ENCODE results near the gene MATR3.

Gene MATR3

GRCh38 chr5:139364466-139364865 lies 70.9 kb downstream of the MATR3 start:
- POLR2A ChIA-PET: interaction anchor here (1.3 kb wide), 1 partner anchor 22 kb away, joined by 3 read pairs; the partner anchor contains the start of gene PAIP2
- DNase-seq (ENCODE audit: extremely low spot score): no peak
- no peak for TF ChIP-seq SUZ12 (IDR thresholded peaks at IDR 0.05)
- CTCF ChIA-PET: no interaction called here

GRCh38 chr5:139368613-139369012 lies 75.1 kb downstream of the MATR3 start:
- TF ChIP-seq ARNT (IDR thresholded peaks at IDR 0.05): no peak
- no peak for TF ChIP-seq NFRKB (IDR thresholded peaks at IDR 0.05)
- no peak for TF ChIP-seq SUZ12 (IDR thresholded peaks at IDR 0.05)
- no peak for TF ChIP-seq FOXK2 (IDR thresholded peaks at IDR 0.05)
- no peak for TF ChIP-seq L3MBTL2 (conservative IDR thresholded peaks at IDR 0.05)
- TF ChIP-seq PKNOX1 (IDR thresholded peaks at IDR 0.05): no peak
- TF ChIP-seq FOXA1 (IDR thresholded peaks at IDR 0.05): no peak
- TF ChIP-seq HDGF (IDR thresholded peaks at IDR 0.05; ENCODE audit: borderline replicate concordance): no peak
- TF ChIP-seq TARDBP (IDR thresholded peaks at IDR 0.05): no peak
- no peak for TF ChIP-seq ZNF384 (IDR thresholded peaks at IDR 0.05)
- TF ChIP-seq SP1 (IDR thresholded peaks at IDR 0.05): no peak
- TF ChIP-seq FOXM1 (IDR thresholded peaks at IDR 0.05; ENCODE audit: borderline replicate concordance): no peak
- TF ChIP-seq LEF1 (IDR thresholded peaks at IDR 0.05; ENCODE audit: borderline replicate concordance): no peak
- TF ChIP-seq ELF4 (IDR thresholded peaks at IDR 0.05): no peak
- no peak for TF ChIP-seq BHLHE40 (IDR thresholded peaks at IDR 0.05; ENCODE audit: borderline replicate concordance)
- TF ChIP-seq CTBP1 (IDR thresholded peaks at IDR 0.05; ENCODE audit: borderline replicate concordance): no peak
- ChIA-PET POLR2A (no interaction called here), CTCF (interaction anchor here (0.6 to 0.7 kb wide), 3 partner anchors 96 to 1128 kb away, joined by 3 to 4 read pairs (median 3); no protein-coding TSS in a partner anchor)
- no peak for DNase-seq (ENCODE audit: extremely low spot score)

GRCh38 chr5:139369181-139369580 lies 75.6 kb downstream of the MATR3 start:
- no peak for TF ChIP-seq NFRKB (IDR thresholded peaks at IDR 0.05)
- no peak for TF ChIP-seq LEF1 (IDR thresholded peaks at IDR 0.05; ENCODE audit: borderline replicate concordance)
- no peak for TF ChIP-seq FOXK2 (IDR thresholded peaks at IDR 0.05)
- no peak for TF ChIP-seq L3MBTL2 (conservative IDR thresholded peaks at IDR 0.05)
- no peak for TF ChIP-seq ZNF384 (IDR thresholded peaks at IDR 0.05)
- TF ChIP-seq ARNT (IDR thresholded peaks at IDR 0.05): no peak
- TF ChIP-seq PKNOX1 (IDR thresholded peaks at IDR 0.05): no peak
- TF ChIP-seq SUZ12 (IDR thresholded peaks at IDR 0.05): no peak
- no peak for TF ChIP-seq TARDBP (IDR thresholded peaks at IDR 0.05)
- no peak for TF ChIP-seq SP1 (IDR thresholded peaks at IDR 0.05)
- TF ChIP-seq ELF4 (IDR thresholded peaks at IDR 0.05): no peak
- no peak for TF ChIP-seq BHLHE40 (IDR thresholded peaks at IDR 0.05; ENCODE audit: borderline replicate concordance)
- TF ChIP-seq CTBP1 (IDR thresholded peaks at IDR 0.05; ENCODE audit: borderline replicate concordance): no peak
- no peak for TF ChIP-seq HDGF (IDR thresholded peaks at IDR 0.05; ENCODE audit: borderline replicate concordance)
- no peak for TF ChIP-seq FOXM1 (IDR thresholded peaks at IDR 0.05; ENCODE audit: borderline replicate concordance)
- TF ChIP-seq FOXA1 (IDR thresholded peaks at IDR 0.05): no peak
- CTCF ChIA-PET: interaction anchor here (0.6 kb wide), 1 partner anchor 53 kb away, joined by 3 read pairs; no protein-coding TSS in a partner anchor
- DNase-seq (ENCODE audit: extremely low spot score): no peak
- POLR2A ChIA-PET: no interaction called here

GRCh38 chr5:139371482-139372435 lies 78.2 kb downstream of the MATR3 start:
- TF ChIP-seq LEF1 (IDR thresholded peaks at IDR 0.05; ENCODE audit: borderline replicate concordance) (no peak), L3MBTL2 (conservative IDR thresholded peaks at IDR 0.05) (no peak), HDGF (IDR thresholded peaks at IDR 0.05; ENCODE audit: borderline replicate concordance) (no peak), FOXK2 (IDR thresholded peaks at IDR 0.05) (no peak), SP1 (IDR thresholded peaks at IDR 0.05) (no peak), ELF4 (IDR thresholded peaks at IDR 0.05) (no peak), FOXM1 (IDR thresholded peaks at IDR 0.05; ENCODE audit: borderline replicate concordance) (no peak), BHLHE40 (IDR thresholded peaks at IDR 0.05; ENCODE audit: borderline replicate concordance) (no peak), NFRKB (IDR thresholded peaks at IDR 0.05) (no peak), TARDBP (IDR thresholded peaks at IDR 0.05) (no peak), ARNT (IDR thresholded peaks at IDR 0.05) (no peak), SUZ12 (IDR thresholded peaks at IDR 0.05) (no peak), FOXA1 (IDR thresholded peaks at IDR 0.05) (no peak), CTBP1 (IDR thresholded peaks at IDR 0.05; ENCODE audit: borderline replicate concordance) (no peak), PKNOX1 (IDR thresholded peaks at IDR 0.05) (no peak), ZNF384 (IDR thresholded peaks at IDR 0.05) (no peak)
- DNase-seq (ENCODE audit: extremely low spot score): no peak
- POLR2A ChIA-PET: no interaction called here
- CTCF ChIA-PET: interaction anchor here (0.5 kb wide), 1 partner anchor 405 kb away, joined by 4 read pairs; no protein-coding TSS in a partner anchor

- CTCF ChIA-PET: no interaction called here
- TF ChIP-seq ZNF384 (IDR thresholded peaks at IDR 0.05) (no peak), L3MBTL2 (conservative IDR thresholded peaks at IDR 0.05) (no peak), FOXA1 (IDR thresholded peaks at IDR 0.05) (no peak), HDGF (IDR thresholded peaks at IDR 0.05; ENCODE audit: borderline replicate concordance) (no peak), FOXK2 (IDR thresholded peaks at IDR 0.05) (no peak), NFRKB (IDR thresholded peaks at IDR 0.05) (no peak), CTBP1 (IDR thresholded peaks at IDR 0.05; ENCODE audit: borderline replicate concordance) (no peak), LEF1 (IDR thresholded peaks at IDR 0.05; ENCODE audit: borderline replicate concordance) (no peak), SUZ12 (IDR thresholded peaks at IDR 0.05) (no peak), BHLHE40 (IDR thresholded peaks at IDR 0.05; ENCODE audit: borderline replicate concordance) (no peak), FOXM1 (IDR thresholded peaks at IDR 0.05; ENCODE audit: borderline replicate concordance) (no peak), ARNT (IDR thresholded peaks at IDR 0.05) (no peak), TARDBP (IDR thresholded peaks at IDR 0.05) (no peak), PKNOX1 (IDR thresholded peaks at IDR 0.05) (no peak), ELF4 (IDR thresholded peaks at IDR 0.05) (no peak), SP1 (IDR thresholded peaks at IDR 0.05) (no peak)
- no peak for DNase-seq (ENCODE audit: extremely low spot score)
- POLR2A ChIA-PET: interaction anchor here (0.9 to 1.1 kb wide), 3 partner anchors 11 to 29 kb away, joined by 3 to 4 read pairs (median 3); partner anchors contain the start of gene SPATA24
Measured at GRCh38 chr5:139374909-139375308, 81.4 kb downstream of the MATR3 start.

Measured in HEK293T (cell line).